HG02973 (cell line): Measurements from ENCODE around the gene NUP62.

Experiments
- ATAC-seq: cut with Tn5 transposase; IDR thresholded peaks from one replicate; pipeline ENCODE4 v1.9.1; 2021; ENCODE audit warnings: moderate library complexity; ENCODE audit not compliant: unreplicated experiment

Gene NUP62

DNA sequence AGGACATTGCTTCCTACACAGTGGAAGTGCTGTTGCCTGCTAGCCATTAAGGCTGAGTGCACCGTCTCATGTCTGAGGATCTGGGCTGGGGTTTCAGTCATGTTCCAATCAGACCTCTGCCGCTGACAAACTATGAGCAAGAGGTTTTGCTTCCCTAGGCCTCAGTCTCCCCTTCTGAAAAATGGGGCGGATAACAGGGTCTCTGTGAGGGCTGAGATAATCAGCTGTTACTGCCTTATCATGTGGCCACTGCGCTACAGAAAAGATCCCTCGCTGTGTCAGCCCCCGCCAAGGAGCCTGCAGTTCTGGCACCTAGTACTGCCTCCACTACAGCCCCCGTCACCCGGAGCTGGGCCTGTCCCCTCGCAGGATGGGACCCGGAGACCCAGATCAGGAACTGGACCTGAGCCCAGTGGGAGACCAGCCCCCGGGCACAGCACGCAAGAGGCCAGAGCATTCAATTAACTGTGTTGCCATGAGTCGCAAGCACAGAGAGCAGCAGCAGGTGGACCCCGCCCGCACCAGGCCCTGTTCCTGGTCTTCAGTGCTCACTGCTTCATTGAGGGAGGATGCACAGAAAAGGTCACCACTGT lies 58.9 kb downstream of the NUP62 start:
- no peak for ATAC-seq

DNA sequence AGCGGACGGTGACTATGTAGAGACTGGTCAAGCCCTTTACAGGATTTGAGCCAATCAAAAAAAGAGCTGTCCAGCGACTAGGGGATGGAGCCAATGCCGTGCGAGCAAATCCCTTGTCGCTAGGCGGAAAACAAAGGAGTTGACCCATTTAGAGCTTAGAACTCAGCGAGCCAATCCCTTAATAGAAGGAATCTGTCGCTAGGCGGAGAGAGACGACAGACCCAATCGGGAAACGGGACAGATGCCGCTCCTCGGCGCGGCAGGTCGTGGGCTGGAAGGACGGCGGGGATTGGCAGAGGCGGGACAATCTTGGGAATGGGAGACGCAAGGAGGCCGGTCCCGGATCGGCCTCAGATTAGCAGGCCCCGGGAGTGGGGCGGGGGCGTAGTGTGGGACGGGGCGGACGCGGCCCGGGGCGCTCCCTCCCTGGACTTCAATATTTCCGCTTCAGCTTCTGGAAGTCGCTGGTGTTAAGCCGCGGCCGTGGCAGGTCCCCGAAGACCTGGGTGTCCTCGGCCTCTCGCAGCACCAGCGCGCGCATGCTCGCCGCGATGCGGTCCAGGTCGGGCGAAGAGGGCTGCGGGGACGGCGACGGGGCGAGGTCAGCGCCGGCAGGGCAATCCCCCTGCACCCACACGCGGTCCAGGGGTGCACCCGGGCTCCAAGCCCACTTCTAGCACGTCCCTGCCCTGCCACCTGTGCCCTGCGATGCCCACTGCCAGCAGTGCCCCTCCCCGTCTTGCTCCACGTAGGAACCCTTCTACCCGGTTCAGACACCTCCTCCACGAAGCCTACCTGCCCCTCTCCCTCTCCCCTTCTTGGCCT lies 59.6 kb downstream of the NUP62 start:
- peak; percentile 57 for ATAC-seq

DNA sequence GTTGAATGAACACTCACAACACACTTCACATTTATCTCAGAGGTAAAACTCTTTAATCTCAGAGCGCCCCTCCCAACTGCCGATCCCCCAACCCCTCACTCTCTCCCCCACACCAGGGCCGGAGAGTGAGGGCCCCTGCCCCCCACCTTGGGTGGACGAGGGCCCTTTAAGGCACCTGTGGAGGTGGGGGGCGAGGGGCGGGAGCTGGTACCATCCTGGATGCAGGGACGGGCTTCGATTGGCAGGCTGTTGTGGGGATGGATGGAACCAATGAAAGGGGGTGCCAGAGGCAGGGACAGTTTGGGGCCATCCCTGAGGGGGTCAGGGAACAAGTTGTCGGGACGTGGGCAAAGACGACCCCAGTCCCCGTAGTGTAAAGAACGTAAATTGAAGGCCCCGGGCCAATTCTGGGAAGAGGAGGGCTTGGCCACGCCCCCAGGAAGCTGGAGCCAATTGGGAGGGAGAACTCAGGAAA lies 60.3 kb downstream of the NUP62 start:
- ATAC-seq = no peak

DNA sequence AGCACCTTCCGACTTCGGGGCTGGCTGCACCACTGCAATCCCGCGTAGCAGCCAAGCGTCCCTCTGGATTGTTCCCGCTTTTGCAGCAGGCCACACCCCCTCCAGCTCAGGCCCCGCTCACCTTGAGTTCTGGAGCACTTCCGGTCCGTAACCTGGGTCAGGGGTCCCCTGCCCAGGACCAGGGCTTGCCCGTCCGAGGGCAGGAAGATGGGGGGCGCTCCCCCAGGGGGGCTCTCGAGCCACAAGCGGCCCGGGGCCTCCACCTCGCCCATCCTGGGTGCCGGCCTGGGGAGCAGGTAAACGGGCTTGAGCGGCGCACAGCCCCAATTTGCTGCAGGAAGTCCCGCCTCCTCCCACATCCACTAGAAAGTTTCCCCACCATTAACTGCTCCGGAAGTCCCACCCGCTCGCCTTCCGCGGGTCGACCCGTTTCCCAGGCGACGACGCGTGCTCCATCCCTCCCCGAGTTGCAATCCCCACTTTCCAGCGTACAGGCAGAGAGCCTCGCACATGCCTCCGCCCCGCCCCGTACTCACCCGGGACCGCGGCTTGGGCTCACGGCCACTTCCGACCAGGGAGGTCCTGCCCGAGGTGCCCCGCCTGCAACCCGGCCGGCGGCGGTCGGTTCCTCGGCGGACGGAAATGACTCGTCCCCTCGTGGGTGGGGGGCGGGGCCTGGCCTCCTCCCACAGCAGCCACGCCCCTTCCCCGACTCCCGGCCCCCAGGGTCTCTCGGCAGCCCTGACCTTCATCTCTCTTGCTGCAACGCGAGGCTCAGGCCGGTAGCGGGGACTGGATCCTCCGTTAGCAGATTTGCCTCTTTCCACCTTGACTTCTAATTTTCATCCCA lies 62.1 kb downstream of the NUP62 start, which contains the start of gene PNKP:
Gene PNKP (minus strand): TSS at position 644 of the 850 bp plus-strand sequence. CDS start 372 bp downstream, at position 272.
- peak; percentile 28 for ATAC-seq

DNA sequence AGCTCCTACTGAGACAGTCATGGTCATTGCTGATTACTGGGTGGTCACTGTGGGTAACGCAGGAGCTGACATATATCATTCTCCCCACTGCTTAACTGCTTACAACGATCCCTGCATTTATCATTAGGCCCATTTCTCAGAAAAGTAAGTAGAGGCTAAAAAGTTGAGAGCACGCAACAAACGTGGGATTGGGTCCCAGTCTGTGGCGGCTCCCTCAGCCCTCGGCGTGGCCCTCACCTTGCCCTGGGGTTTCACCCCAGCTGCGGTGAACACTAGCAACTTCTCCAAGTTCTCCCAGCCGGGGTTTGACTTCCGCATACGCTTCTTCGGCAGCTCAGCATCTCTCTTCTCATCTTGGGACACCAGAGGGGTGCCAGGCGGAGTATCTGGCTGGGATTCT lies 64.4 kb downstream of the NUP62 start:
- no peak for ATAC-seq

DNA sequence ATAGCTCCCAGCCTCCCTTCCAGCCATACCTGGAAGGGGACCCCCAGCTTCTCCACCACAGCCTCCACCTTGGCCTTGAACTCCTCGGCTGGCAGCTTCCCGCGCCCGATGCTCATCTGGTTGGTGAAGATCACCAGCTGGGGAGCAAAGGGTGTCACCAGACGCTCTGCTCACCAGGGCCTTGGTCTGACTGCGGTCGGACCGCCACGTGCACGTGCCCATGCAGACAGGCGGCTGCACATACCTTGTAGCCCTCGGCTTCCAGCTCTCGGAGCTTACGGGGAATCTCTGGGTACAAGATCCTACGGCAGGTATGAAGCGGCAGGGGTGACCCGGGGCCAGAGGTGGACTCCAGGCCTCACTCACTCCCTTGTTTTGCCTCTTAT lies 65.4 kb downstream of the NUP62 start:
- no peak for ATAC-seq

DNA sequence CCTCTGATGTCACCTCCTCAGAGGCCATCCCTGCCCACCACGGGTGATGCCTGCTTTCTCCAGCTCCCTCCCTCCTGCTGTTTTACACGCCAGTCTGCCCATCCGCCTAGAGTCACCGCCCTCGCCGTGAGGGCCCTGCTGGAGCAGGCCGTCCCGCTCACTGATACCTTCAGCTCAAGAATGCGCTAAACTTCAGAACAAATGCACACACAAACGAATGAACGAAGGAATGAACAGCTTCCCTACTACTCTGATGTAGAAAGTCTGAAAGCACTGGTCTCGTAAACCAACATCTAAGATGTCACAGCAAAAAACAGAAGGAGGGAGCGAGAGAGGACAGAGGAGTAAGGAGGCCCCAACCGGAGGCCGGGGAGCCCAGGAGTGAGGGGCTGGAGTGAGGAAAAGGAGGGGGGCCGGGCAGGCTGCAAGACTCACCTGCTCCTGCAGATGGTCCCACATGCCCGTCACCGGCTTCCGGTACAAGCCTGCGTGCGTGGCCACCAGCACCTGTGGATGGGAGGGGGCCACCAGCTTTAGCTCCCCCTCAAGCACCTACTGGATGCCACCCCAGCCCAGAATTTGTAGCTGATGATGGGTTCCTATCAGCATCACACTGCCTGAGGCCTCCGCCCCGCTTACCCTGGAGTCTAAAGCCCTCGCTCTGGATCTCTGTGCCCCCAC lies 65.9 kb downstream of the NUP62 start:
- no peak for ATAC-seq

DNA sequence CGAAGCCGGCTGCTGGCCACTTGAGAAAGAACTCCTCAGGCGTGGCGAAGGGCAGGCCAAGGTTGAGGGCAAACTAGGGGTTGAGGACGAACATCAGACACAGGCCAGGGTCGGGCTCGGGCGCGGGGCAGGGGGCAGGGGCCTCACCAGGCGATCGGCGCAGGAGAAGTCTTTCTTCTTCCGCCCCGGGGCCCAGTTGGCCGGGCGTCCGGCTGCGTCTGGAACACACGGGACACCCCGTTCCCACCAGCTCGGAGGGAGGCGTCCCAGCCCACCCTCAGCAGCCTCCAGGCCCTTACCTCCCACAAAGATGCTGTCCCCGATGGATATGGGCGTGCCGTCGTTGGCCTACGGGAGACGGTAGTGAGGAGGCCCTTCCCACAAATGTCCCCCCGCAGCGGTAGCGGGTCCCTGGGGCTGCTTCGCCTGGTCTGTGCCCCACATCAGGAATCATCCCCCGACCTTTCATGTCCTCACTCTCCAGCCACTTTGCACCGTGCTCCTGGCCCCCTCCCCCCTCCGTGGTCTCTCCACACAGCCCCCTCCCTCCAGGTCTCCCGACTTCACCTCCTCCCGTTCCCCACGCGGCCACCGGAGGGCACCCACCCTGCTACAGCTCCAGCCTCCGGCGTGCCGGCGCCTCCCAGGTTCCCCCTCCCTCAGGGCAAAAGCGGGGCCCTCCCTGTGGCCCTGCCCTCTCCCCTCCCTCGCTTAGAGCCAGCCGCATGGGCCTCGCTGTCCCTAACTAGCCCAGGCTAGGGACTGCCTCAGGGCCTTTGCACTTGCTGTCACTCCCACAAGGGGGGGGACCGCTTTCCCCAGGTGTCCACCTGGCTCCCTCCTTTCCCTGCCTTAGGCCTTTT lies 66.7 kb downstream of the NUP62 start:
- no peak for ATAC-seq

DNA sequence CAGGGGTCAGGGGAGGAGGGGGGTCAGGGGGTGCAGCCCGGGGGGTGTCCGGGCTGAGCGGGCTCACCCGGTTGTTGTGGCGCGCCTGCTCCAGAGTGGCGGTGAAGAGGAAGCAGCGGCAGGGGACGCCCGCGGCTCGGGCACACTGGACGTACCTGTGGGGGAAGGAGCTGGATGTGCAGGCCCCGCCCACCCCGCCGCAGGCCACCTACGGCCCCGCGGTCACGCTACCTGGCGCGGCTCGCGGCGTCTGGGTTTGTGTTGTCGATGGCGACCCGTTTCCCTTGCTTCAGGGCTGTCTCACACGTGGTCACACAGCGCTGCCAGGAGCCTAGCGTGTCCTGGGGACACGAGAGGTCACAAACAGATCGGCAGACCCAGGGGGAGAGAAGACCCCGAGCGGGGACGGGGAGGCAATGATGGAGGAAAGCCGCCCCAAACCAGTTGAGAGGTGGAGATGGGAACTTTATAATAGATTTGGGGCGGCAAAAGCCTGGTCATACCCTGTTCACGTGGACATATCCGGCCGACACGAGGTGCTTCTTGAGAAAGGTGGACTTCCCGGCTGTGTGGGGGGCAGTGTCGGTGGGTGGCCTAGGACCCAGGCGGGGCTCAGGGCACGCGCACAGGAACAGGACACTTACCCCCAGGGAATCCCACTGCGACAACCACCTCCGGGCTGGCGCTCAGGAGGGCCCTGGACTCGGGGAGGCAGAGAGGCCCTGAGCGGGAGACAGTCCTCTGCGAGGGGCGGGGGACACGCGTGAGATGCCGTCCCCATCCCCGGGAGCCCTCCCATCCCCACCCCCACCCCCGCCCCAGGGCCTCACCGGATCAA lies 67.5 kb downstream of the NUP62 start:
- no peak for ATAC-seq

DNA sequence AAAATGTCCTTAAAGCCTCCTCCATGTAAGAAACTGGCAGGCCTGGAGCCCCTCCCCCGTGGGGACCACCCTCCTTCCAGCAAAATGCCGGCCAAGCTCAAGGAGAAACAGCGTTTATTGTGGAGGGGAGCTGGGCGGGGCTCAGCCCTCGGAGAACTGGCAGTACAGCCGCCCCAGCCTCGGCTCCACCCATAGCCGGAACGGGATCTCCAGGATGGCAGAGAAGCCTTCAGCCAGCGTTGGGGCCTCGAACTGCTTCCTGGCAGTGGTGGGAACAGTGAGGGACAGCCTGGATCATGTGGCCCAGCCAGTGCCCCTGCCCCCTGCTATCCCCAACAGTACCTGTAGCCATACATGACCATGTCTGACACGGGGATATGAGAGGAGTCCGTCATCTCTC lies 68.2 kb downstream of the NUP62 start:
- no peak for ATAC-seq

DNA sequence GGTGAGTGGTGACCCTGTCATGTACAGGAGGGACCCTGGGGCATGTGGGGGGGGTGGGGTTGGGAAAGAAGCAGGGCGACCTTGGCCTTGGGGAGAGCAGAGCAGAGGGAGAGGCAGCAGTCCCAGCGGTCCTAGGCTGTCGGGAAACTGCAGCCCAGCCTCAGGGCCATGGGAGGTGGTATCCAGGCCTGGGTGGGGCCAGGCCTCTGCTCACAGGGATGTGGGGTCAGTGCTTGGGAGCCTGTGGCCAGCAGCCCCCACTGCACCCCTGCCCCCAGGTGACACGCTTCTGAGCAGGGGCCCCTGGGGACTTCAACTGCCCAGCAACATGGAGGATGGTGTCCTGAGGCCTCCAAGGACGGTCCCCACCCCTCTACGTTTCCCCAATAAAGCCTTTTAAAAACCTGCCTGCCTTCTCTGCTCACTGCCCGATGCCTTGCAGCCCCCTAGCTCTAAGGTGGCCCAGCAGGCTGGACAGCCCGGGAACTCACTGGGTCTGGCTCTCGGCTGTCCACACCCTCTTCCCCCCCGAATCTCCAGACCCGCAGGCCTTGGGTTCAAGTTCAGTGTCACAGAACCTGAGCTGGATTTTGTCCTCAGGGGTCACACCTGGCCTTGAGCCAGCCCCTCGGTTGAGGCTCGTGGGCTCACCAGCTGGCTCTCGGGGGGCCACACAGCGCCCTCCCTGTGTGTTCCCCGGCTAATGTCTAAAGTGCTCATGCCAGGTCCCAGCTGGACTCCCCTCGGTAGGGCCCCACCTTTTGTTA lies 68.8 kb downstream of the NUP62 start:
- no peak for ATAC-seq

DNA sequence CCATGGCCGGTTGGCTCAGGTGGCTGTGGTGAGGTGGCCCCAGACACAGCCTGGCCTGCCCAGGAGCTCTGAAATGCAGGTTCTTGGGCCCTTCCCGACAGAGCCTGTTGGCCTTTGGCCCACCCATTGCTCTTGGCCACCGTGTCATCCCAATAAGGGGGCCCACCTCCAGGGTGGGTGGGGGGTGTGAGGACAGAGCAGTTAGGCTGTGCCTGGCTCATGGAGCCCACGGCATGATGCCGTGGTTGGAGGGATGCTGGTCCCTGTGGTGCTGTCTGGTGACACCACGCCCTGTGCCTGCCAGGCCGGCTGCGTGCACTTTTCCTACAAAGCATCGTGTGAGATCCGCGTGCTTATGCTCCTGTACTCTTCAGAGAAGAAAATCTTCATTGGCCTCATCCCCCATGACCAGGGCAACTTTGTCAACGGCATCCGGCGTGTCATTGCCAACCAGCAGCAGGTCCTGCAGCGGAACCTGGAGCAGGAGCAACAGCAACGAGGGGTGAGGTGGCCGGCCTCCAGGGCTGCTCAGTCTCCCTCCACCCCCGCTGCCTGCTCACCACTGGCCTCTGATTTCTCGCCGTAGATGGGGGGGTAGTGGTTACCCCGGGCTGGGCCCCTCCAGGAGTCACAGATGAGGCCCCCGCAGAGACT lies 69.5 kb downstream of the NUP62 start:
- ATAC-seq = no peak

DNA sequence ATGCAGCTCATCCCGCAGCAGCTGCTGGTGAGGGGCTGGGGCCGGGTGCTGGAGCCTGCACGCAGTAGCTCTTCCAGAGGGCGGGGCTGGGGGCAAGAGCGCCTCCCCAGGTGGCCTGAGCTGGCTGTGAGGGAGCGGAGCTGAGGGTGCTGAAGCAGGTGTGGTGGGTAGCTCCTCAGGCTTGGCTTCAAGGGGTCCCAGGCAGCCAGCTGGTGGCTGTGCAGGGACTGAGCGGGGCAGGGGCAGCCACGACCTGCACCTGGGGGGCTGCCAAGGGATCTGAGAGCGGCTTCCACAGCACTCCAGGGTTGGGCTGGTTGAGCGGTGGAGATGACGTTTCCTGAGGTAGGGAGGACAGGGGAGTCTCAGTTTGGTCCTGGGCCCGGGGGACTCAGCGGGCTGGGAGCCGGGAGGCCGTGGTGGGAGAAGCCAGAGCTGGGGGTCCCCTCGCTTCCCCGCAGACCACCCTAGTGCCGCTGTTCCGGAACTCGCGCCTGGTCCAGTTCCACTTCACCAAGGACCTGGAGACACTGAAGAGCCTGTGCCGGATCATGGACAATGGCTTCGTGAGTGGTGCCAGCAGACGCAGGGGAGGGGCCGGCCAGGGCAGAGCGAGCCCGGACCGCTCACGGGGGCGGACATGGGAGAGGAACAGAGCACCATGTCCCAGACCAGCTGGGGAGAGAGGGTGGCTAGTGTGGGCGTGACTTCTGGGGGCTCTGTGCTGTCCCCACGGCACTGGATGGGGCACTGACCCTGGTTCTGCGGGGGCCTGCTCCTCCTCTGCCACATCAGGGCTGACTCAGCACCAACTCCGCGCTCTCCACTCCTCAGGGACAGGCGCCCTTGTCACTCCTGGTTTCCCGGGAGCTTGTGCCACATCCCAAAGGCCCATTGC lies 71.0 kb downstream of the NUP62 start:
- ATAC-seq = no peak

DNA sequence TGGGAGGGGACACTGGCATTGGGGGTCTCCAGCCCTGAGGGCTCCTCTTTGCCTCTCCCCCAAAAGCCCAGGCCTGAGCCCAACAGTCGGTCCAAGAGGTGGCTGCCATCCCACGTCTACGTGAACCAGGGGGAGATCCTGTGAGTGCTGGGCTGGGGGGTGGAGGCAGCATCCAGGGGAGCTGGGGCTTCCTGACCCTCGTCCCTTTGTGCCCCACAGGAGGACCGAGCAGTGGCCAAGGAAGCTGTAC lies 71.5 kb downstream of the NUP62 start:
- ATAC-seq = no peak

DNA sequence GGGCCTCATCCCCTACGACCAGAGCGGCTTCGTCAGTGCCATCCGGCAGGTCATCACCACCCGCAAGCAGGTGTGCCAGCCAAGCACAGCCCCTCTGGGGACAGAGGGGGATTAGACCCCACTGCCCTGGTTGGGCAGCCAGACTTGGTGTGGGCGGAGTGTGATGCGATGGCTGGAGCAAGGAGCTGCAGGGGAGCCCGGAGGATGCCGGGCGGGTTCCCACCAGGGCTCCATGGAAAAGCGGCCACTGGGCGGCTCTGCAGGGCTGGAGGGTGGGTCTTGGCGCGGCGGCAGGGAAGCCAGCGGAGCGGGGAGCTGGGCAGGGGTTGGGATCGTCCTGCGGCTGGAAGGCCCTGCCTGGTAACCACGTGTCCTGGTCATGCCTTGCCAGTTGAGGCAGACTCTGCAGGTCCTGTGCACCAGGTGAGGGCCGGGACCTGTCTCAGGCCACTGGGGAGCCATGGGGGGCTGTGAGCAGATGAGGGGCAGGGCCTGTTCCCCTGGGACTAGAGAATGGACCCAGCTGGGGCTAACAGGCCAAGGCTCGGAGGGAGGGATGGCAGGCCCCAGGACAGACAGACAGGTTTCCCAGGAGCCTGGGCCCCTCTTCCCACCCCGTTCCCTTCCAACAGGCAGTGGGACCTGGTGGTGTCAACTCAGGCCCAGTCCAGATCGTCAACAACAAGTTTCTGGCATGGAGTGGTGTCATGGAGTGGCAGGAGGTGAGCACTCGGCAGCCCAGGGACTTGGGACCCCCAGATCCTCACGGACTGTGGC lies 72.1 kb downstream of the NUP62 start:
- no peak for ATAC-seq
